ENCODE data around the gene MLLT11.

Gene MLLT11

GRCh38 chr1:151055581-151055980, 4.6 kb upstream of the MLLT11 start:
- FAIRE-seq (no peak), DNase-seq (ENCODE audit: insufficient read length, low spot score) (no peak)
- TF ChIP-seq CTCF (IDR thresholded peaks at IDR 0.05; ENCODE audit: insufficient read depth, missing control alignments): no peak

GRCh38 chr1:151056149-151056548, 4.0 kb upstream of the MLLT11 start:
- no peak for FAIRE-seq
- TF ChIP-seq CTCF (IDR thresholded peaks at IDR 0.05; ENCODE audit: insufficient read depth, missing control alignments): no peak
- no peak for DNase-seq (ENCODE audit: insufficient read length, low spot score)

- FAIRE-seq (no peak), DNase-seq (ENCODE audit: insufficient read length, low spot score) (no peak)
- TF ChIP-seq CTCF (IDR thresholded peaks at IDR 0.05; ENCODE audit: insufficient read depth, missing control alignments): no peak
These were observed 1.5 kb upstream of the MLLT11 start for GRCh38 chr1:151058692-151059091.

DNA sequence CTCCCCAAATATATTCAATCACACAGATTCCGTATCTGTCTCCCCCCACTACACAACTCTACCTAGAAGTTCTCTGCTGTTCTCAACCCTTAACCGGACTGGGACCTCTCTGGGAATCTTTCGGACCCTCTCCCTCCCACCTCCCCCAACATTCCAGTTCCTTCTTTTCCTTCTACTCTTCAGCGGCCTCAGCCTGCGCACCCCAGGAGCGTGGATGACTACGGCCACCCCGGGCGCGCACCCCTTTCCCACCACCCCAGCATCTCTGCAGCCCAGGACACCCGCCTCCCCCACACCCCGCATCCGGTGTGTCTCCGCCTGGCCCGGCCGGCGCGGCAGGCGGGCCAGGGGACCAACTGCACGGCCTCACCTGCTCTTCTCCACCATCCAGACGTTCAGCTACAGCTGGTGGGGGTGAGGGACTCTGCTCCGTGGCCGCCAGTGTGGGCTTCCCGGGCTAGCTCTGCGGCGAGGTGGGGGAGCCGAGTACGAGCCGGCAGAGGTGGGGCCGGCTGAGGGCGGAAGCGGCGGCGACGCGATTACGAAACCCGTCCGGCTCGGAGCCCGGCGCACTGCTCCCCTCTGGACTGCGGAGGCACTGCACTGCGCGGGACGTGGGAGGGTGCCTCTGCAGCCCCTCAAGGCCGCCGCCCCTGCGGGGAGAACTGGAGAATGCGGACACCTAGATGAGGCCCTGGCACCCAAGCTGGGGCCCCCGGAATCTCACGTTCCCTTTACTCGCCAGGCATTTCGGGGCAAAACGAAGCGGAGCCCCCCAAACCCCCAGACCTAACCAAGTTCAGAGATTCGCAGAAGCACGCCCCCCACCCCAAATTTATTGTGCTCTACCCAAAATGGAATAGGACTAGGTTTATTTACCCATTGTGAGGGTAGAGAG, 839 bp upstream of the MLLT11 start, which contains the start of gene CDC42SE1:
Gene CDC42SE1 (minus strand): TSS at position 514 of the 898 bp plus-strand sequence. CDS start 3,892 bp downstream, outside the sequence.
- DNase-seq (ENCODE audit: insufficient read length, low spot score): peak; percentile 96
- peak; percentile 71 for TF ChIP-seq CTCF (IDR thresholded peaks at IDR 0.05; ENCODE audit: insufficient read depth, missing control alignments)
- no peak for FAIRE-seq

DNA sequence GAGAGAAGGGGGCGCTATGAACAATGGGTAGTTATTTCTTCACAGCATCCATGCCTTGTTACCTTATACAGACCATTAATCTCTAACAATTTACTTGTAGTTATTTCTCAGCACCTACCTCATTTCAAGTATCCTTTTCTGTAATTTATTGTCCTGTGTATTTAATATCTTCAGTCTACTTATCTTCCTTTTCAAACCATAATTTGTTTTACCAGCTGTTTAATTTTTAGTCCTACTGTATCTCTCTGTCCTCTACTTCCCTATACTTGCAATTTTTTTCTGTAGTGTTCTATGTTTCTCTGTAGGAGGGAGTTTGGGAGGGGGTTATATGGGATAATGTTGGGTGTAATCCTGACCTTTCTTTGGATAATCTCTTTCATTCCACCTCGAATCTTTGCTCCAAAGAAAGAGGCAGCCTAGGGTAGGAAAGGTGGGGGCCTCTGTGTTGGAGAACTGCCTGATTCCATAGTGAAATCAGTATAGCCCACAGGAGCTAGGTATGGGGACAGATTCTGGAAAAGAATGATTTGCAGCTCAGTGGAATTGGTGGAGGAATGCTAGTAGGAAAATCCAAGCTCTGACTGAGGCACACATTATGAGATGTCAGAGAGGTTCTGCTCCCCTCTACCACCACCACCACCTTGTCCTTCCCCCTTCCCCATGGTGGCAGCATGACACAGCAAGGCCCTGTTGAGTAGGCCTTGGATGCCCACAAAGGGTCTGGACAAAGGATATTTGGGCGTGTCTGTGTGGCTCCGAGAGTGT, 642 bp downstream of the MLLT11 start:
- no peak for TF ChIP-seq CTCF (IDR thresholded peaks at IDR 0.05; ENCODE audit: insufficient read depth, missing control alignments)
- DNase-seq (ENCODE audit: insufficient read length, low spot score) (no peak), FAIRE-seq (no peak)

DNA sequence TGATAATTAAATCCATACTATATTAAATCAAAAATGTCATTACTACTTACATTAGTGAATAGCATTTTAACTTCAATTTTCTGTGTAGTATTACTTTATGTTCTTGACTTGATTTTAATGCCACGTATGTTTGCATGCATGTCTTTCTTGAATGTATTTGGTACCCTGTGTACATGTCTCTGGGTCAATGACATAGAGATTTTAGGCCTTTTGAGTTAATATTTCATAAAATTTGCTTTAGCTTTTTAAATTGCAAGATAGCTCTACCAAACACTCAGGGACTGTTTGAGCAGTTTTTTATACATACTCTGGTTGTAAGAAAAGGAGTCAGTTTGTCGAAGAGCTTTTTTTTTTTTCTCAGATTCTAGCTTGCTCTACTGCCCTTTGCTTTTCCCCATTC, 1.5 kb downstream of the MLLT11 start:
- DNase-seq (ENCODE audit: insufficient read length, low spot score) (no peak), FAIRE-seq (no peak)
- no peak for TF ChIP-seq CTCF (IDR thresholded peaks at IDR 0.05; ENCODE audit: insufficient read depth, missing control alignments)

All from D721Med (cell line).